Activated CD4-positive, alpha-beta memory T cell treated with anti-CD3 and anti-CD28 coated beads, Interleukin-2, amount 10 ng/mL, durations not matched to agents 7 days and 5 days (primary cell): ENCODE results near the gene HACD4. TPM values are rescaled to one million over a fixed set of nuclear protein-coding genes. Genes with fewer than 3 reads are reported as not detected.

ENCODE experiments used
- total RNA-seq, 2 experiments: library from RNA; stranded (reverse); gene quantifications; one replicate each; pipeline ENCODE4 v1.2.3, GENCODE V29; 2021

Gene HACD4
- total RNA-seq, 2 experiments from 2014 or later, result 14.8 to 15.6 TPM

Other genes starting within 250 kb of the HACD4 start
- under 1 TPM; 0.35 to 0.68 TPM for gene IFNB1, start 46.3 kb upstream of the HACD4 start, total RNA-seq
- not detected for gene IFNW1, start 110.2 kb upstream of the HACD4 start, total RNA-seq
- not detected for gene IFNA21, start 135.0 kb upstream of the HACD4 start, total RNA-seq
- gene IFNA4, start 155.9 kb upstream of the HACD4 start, total RNA-seq, result not detected
- not detected for gene IFNA7, start 170.6 kb upstream of the HACD4 start, total RNA-seq
- gene IFNA10, start 175.5 kb upstream of the HACD4 start, total RNA-seq, result not detected
- gene IFNA16, start 185.7 kb upstream of the HACD4 start, total RNA-seq, result not detected
- not detected for gene IFNA17, start 196.6 kb upstream of the HACD4 start, total RNA-seq
- gene IFNA14, start 208.4 kb upstream of the HACD4 start, total RNA-seq, result not detected